ACC112 (cell line): ENCODE data around the gene PPP1R1C.
A peak's percentile ranks its signal among the peaks of the same experiment; 100 is the strongest.

Experiments
- H2AFZ ChIP-seq: fragments of 200-600 bp; sonication (generic); one replicate; pipeline ENCODE4 v1.6.0; 2017; ENCODE audit warnings: antibody characterized with exemption, low read length; ENCODE audit not compliant: unreplicated experiment
- H3K27ac ChIP-seq: fragments of 200-600 bp; sonication (generic); 2 replicates; pipeline ENCODE4 v1.5.1; 2014; ENCODE audit warnings: low read depth, mild to moderate bottlenecking, antibody characterized with exemption, low read length, moderate library complexity
- H3K27me3 ChIP-seq: fragments of 200-600 bp; sonication (generic); 2 replicates; pipeline ENCODE4 v1.6.1; 2014; ENCODE audit warnings: mild to moderate bottlenecking, antibody characterized with exemption, low read length, moderate library complexity, mixed read lengths; ENCODE audit not compliant: insufficient read depth
- H3K36me3 ChIP-seq: fragments of 200-600 bp; sonication (generic); 2 replicates; pipeline ENCODE4 v1.6.1; 2016; ENCODE audit warnings: mild to moderate bottlenecking, antibody characterized with exemption, low read length, moderate library complexity, mixed read lengths; ENCODE audit not compliant: insufficient read depth
- H3K4me1 ChIP-seq: fragments of 200-600 bp; sonication (generic); one replicate; pipeline ENCODE4 v1.6.1; 2016; ENCODE audit warnings: low read length, mixed read lengths; ENCODE audit not compliant: insufficient read depth, unreplicated experiment, control insufficient read depth
- H3K4me3 ChIP-seq: fragments of 200-600 bp; sonication (generic); 2 replicates; pipeline ENCODE4 v1.5.1; 2014; ENCODE audit warnings: mild to moderate bottlenecking, low read depth, low read length
- H3K79me2 ChIP-seq: fragments of 200-600 bp; sonication (generic); one replicate; pipeline ENCODE4 v1.6.0; 2016; ENCODE audit warnings: low read length; ENCODE audit not compliant: control insufficient read depth, unreplicated experiment, insufficient read depth

The PPP1R1C gene

DNA sequence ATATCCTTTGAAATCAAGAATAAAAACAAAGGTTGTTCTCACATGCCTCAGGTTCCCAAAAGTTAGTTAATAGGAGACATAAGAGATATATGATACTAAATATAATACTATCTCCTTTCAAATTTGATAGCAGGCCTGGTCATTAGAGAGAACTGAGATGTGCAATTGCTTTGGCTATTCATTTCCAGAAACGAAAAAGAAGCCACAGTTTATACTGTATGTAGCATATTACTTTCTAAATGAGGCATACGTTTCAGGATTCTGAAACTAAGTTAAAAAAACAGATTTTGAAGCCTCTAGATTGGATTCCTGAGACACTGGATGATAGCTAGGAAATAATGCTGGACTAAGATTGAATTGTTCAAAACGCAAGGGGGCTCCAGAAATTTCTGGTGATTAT, 7.1 kb downstream of the PPP1R1C start:
- H3K79me2 ChIP-seq = no peaks in the 10 kb centered on the region
- peak overlapping the region; percentile 3 for H2AFZ ChIP-seq
- H3K27me3 ChIP-seq = no peaks in the 10 kb centered on the region
- H3K27ac ChIP-seq = no peak overlapping the region
- H3K36me3 ChIP-seq = no peaks in the 10 kb centered on the region
- H3K4me3 ChIP-seq = no peak overlapping the region
- no peaks in the 10 kb centered on the region for H3K4me1 ChIP-seq

DNA sequence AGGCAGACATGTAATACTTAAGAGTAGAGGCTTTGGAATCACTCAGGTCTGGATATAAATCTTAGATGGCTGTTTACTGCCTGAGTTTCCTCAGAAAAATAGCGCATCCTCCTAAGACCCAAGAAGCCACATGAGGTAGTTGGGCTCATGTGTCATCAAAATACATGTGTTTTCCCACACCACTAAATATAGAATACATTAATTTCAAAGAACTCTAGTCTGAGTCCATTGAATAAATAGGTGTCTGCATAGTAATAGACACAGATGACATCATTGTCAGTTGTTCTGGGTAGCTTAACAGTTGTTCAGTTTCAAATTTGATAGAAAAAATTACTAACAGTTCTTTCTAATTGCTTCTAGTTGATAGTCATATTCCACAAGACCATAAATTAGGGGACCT, 9.6 kb downstream of the PPP1R1C start:
- Histone ChIP-seq H3K4me3 (no peak overlapping the region), H3K27ac (no peak overlapping the region), H2AFZ (no peak overlapping the region), H3K4me1 (no peaks in the 10 kb centered on the region), H3K79me2 (no peaks in the 10 kb centered on the region), H3K36me3 (no peaks in the 10 kb centered on the region), H3K27me3 (no peaks in the 10 kb centered on the region)

GRCh38 chr2:181998041-181998835, 12.6 kb downstream of the PPP1R1C start:
- H3K4me3 ChIP-seq = no peak overlapping the region
- H3K4me1 ChIP-seq = no peaks in the 10 kb centered on the region
- H3K27ac ChIP-seq = no peak overlapping the region
- no peak overlapping the region for H2AFZ ChIP-seq
- no peaks in the 10 kb centered on the region for H3K27me3 ChIP-seq
- no peaks in the 10 kb centered on the region for H3K36me3 ChIP-seq
- no peaks in the 10 kb centered on the region for H3K79me2 ChIP-seq

DNA sequence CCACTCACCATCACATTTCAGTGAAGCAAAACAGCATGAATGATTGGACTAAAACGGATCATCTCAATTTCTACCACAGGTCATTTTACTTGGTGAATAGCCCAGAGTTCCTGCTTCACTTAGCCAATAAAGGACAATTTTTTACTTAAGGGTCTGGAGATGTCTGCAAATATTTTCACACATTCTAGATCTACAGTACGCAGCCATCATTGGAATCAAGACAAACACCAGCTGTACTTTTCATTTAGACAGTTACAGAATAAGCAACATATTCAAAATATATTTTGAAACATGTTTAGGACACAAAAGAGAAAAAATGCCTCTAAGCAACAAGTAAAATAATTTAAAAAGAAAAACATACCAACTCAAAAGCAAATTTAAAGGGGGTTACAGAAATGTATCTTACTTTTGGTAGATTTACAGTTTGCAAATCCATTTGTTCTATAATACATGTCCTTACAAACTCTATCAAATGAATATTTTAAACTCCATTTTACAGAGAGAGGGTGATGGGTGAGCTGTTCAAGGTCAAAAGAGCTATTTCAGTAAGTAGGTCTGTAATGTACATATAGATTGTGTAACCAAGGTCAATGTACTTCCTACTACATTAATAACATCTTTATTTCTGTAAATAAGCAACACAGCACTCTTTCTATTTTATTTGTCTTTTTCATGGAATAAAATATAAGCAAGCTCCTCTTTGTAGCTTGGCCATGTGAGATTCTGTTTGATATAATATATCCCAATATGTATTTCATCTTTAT, 13.4 kb downstream of the PPP1R1C start:
- Histone ChIP-seq H3K27me3 (no peaks in the 10 kb centered on the region), H3K27ac (no peak overlapping the region), H3K79me2 (no peaks in the 10 kb centered on the region), H2AFZ (no peak overlapping the region), H3K4me3 (no peak overlapping the region), H3K36me3 (no peaks in the 10 kb centered on the region), H3K4me1 (no peaks in the 10 kb centered on the region)

- Histone ChIP-seq H3K27me3 (no peaks in the 10 kb centered on the region), H3K79me2 (no peaks in the 10 kb centered on the region), H3K4me3 (no peak overlapping the region), H2AFZ (no peak overlapping the region), H3K36me3 (no peaks in the 10 kb centered on the region), H3K27ac (no peak overlapping the region), H3K4me1 (no peaks in the 10 kb centered on the region)
Observed at GRCh38 chr2:181999911-182000310, 14.3 kb downstream of the PPP1R1C start.

- Histone ChIP-seq H3K4me1 (no peaks in the 10 kb centered on the region), H3K27me3 (no peaks in the 10 kb centered on the region), H3K79me2 (no peaks in the 10 kb centered on the region), H3K36me3 (no peaks in the 10 kb centered on the region), H3K27ac (no peak overlapping the region), H3K4me3 (no peak overlapping the region), H2AFZ (no peak overlapping the region)
Observed at GRCh38 chr2:182004945-182005520, 19.4 kb downstream of the PPP1R1C start.

GRCh38 chr2:182006595-182007341, 21.1 kb downstream of the PPP1R1C start:
- Histone ChIP-seq H3K36me3 (no peaks in the 10 kb centered on the region; the same call in 1 of the 2 replicates), H3K79me2 (no peaks in the 10 kb centered on the region), H3K4me3 (no peak overlapping the region), H3K27ac (no peak overlapping the region), H3K27me3 (no peaks in the 10 kb centered on the region), H3K4me1 (no peaks in the 10 kb centered on the region), H2AFZ (no peak overlapping the region)

DNA sequence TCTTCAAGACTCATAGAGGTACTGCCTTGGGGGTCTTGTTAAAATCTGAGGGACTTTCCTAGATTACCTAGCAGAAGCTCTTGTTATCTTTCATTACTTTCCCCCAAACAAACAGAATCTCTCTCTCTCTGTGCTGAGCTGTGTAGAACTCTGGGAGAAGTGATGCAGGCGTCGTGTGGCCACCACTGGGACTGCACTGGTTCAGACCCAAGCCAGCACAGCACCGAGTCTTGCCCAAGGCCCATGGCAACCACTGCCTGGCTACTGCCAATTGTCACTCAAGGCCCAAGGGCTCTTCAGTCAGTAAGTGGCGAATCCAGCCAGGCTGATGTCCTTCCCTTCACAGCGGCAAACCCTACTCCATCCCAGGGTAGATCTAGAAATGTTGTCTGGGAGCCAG, 28.6 kb downstream of the PPP1R1C start:
- Histone ChIP-seq H3K4me3 (no peak overlapping the region), H2AFZ (no peak overlapping the region)

DNA sequence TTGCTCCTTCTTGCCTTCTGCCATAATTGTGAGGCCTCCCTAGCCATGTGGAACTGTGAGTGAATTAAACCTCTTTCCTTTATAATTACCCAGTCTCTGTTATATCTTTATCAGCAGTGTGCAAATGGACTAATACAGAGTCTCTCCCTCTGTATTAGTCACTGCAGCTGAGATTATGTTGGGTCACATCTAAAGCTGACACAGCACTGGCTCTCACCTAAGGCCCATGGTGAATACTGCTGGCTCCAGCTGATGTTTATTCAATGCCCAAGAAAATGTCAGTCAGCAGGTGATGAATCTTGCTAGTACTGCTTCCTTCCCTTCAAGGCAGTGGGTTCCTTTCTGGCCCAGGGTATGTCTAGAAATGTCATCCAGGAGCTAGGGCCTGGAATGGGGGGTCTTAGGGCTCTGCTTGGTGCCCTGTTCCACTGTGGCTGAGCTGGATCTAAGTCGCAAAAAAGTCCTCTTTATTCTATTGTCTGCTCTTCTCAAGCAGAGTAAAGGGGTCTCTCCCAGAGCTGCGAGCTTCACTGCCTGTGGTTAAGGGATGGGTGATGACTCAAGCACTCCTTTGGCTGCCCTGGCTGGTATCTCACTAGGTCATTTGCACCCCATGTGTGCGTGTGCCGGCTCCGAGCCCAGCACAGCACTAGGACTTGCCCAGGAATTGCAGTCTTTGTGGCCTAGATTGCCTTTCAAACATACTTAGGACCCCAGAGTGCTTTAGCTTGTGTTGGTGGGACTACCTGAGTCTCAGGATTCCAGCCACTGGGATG, 29.9 kb downstream of the PPP1R1C start:
- no peaks in the 10 kb centered on the region; the same call in 1 of the 2 replicates for H3K36me3 ChIP-seq
- no peak overlapping the region for H3K27ac ChIP-seq
- H3K27me3 ChIP-seq = no peaks in the 10 kb centered on the region
- no peak overlapping the region for H3K4me3 ChIP-seq
- no peak overlapping the region for H2AFZ ChIP-seq
- peaks cover 12% of the 10 kb centered on the region for H3K4me1 ChIP-seq
- no peaks in the 10 kb centered on the region for H3K79me2 ChIP-seq

More for the DNA sequence above, 28.6 kb downstream of the PPP1R1C start:
- no peak overlapping the region for H3K27ac ChIP-seq
- no peaks in the 10 kb centered on the region for H3K27me3 ChIP-seq
- H3K79me2 ChIP-seq = no peaks in the 10 kb centered on the region
- H3K36me3 ChIP-seq = no peaks in the 10 kb centered on the region; the same call in 1 of the 2 replicates
- peaks cover 8% of the 10 kb centered on the region for H3K4me1 ChIP-seq

- no peak overlapping the region for H2AFZ ChIP-seq
Observed at GRCh38 chr2:182018218-182018617, 32.6 kb downstream of the PPP1R1C start.

More at GRCh38 chr2:182018218-182018617, 32.6 kb downstream of the PPP1R1C start:
- Histone ChIP-seq H3K4me3 (no peak overlapping the region), H3K79me2 (no peaks in the 10 kb centered on the region), H3K27me3 (no peaks in the 10 kb centered on the region), H3K4me1 (peaks cover 18% of the 10 kb centered on the region), H3K36me3 (no peaks in the 10 kb centered on the region), H3K27ac (no peak overlapping the region)
